ENCODE results near the gene COPS3.
A peak's percentile ranks its signal among the peaks of the same experiment; 100 is the strongest.

Gene COPS3

DNA sequence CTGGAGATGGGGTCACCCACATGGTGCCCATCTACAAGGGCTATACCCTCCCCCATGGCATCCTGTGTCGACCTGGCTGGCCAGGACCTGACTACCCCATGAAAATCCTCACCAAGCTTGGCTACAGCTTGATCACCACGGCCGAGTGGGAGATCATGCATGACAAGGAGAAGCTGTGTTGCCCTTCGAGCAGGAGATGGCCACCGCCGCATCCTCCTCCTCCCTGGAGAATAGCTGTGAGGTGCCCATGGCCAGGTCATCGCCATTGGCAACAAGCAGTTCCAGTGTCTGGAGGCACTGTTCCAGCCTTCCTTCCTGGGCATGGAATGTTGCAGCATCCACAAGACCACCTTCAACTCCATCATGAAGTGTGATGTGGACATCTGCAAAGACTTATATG lies 38.8 kb downstream of the COPS3 start:
- no peak for DNase-seq (ENCODE audit: low read depth, low spot score)

- no peak for DNase-seq (ENCODE audit: low read depth, low spot score)
Measured at GRCh38 chr17:17241656-17242055, 39.4 kb downstream of the COPS3 start.

GRCh38 chr17:17239832-17240231 lies 41.2 kb downstream of the COPS3 start:
- DNase-seq (ENCODE audit: low read depth, low spot score) = no peak

- DNase-seq (ENCODE audit: low read depth, low spot score) = peak; percentile 79
Measured at GRCh38 chr17:17237026-17237799, 43.8 kb downstream of the COPS3 start, which contains the start of gene FLCN. TSS of gene FLCN (minus strand) at chr17:17237168. CDS start at chr17:17228137, 9,031 bp downstream.

DNA sequence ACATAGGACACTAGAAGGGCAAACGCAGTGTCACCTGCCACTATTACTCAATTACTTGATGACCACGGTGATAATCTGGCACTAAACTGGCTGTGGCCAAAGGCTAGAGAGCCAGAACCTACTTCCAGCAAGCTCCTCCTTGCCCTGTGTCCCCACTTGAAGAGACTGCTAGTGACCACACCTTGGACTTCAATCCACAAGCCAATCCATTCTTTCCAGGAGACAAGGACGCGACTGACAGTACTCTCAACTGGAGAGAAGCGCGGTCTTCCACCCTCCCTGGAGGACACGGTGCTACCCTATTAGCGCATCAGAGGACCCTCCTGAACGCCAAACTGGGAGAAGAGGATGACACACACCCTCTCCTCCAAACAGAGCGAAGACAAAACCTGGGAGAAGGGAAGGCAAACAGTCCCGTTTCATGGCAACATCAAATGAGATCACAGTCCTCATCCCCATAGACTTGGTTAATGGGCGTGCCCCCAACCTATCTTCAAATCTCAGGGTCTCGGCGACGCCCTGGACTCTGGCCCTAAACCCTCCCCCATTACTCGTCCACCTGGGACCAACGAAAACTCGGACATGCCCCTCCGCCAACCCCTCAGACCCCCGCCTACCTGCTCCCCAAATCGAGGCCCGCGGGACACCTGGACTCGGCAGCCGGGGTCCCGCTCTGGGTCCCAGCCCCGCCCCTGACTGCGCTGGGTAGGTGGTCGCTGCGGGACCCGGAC lies 44.6 kb downstream of the COPS3 start:
- peak; percentile 30 for DNase-seq (ENCODE audit: low read depth, low spot score)

- no peak for DNase-seq (ENCODE audit: low read depth, low spot score)
Measured at GRCh38 chr17:17235212-17236174, 45.6 kb downstream of the COPS3 start.

DNA sequence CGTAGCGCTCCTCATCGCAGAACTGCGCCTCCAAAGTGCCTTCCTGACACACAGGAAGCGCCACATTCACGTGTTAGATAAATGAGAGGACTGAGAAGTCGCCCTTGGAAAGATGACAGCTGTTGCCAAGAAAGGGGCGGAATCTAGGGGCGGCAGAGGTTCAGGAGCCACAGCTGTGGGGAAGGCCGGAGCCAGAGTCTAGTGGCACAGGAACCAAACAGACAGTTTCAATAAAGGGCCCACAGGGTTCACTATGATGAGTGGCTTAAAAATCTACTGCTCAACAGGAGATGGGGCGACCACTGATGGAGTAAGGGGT lies 48.8 kb downstream of the COPS3 start:
- DNase-seq (ENCODE audit: low read depth, low spot score) = no peak

GRCh38 chr17:17231621-17232302 lies 49.3 kb downstream of the COPS3 start:
- no peak for DNase-seq (ENCODE audit: low read depth, low spot score)

DNA sequence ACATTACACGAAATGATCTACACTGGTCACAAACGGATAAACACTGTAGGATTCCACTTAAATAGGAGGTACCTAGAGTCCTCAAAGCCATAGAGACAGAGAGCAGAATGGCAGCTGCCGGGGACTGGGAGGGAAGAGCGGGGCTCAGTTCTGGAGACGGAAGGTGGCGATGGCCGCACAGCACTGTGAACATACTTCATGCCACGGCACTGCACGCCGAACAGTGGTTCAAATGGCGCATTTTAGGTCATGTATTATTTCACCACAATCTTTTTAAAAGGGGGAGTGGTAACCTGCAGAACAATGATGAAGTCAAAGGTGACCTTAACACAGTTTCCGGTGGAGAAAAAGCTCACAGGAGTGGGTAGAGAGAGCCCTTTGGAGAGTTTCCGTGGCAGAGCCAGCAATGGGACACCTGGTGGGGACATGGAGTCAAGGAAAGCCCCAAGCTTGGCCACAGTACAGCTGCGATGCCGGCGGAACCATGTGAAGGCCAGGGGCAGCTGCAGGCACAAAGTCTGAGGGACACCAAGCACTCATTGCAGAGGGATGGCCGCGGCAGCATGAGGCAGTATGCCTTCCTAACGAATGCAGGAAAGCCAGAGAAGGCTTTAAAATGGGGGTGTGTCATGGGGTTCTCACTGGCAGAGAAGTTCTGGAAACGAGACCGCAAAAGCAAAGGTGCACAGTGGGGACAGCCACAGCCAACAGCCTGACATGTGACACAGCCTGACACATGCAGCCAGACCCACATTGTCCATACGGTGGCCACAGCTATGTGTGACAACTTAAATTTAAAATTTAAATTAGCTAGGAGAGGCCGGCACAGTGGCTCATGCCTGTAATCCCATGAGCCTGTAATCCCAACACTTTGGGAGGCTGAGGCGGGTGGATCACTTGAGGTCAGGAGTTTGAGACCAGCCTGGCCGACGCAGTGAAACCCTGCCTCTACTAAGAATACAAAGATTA lies 51.3 kb downstream of the COPS3 start:
- DNase-seq (ENCODE audit: low read depth, low spot score) = no peak

GRCh38 chr17:17228521-17229279 lies 52.3 kb downstream of the COPS3 start:
- DNase-seq (ENCODE audit: low read depth, low spot score) = no peak

DNA sequence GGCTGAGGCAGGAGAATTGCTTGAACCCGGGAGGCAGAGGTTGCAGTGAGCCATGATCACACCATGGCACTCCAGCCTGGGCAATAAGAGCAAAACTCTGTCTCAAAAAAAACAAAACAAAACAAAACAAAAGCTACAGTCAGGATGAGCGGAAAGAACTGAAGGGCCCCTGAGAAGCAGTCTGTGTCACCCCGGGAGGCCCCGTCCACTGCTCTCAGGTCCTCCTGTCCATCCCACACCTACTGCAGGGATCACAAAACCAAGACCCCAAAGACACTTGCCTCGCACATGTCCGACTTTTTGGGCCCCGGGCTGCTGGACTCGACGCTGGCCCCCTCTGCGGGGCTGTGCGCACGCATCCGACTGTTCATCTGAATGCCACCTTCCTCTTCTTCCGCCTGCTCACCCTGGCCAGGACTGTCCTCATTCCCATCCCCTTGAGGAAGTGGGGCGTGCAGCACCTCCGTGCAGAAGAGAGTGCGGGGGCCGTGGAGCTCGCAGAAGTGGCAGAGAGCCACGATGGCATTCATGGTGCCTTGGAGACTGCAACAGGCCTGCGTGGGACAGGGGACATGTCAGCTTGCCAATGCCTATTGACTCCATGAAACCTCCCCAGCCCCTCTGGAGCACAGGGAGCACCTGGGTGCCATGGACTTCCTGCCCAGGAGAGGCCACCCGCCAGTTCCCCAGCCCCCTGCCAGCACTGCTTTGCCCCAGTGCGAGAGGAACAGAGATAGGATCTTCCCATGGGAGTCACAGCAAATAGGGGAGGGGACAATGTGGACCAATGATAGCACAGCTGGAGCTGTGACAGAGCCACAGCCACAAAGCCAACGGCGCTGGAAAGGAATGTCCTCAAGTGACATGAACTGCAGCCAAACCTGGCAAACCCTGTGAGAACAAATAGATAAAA lies 53.2 kb downstream of the COPS3 start:
- no peak for DNase-seq (ENCODE audit: low read depth, low spot score)

DNA sequence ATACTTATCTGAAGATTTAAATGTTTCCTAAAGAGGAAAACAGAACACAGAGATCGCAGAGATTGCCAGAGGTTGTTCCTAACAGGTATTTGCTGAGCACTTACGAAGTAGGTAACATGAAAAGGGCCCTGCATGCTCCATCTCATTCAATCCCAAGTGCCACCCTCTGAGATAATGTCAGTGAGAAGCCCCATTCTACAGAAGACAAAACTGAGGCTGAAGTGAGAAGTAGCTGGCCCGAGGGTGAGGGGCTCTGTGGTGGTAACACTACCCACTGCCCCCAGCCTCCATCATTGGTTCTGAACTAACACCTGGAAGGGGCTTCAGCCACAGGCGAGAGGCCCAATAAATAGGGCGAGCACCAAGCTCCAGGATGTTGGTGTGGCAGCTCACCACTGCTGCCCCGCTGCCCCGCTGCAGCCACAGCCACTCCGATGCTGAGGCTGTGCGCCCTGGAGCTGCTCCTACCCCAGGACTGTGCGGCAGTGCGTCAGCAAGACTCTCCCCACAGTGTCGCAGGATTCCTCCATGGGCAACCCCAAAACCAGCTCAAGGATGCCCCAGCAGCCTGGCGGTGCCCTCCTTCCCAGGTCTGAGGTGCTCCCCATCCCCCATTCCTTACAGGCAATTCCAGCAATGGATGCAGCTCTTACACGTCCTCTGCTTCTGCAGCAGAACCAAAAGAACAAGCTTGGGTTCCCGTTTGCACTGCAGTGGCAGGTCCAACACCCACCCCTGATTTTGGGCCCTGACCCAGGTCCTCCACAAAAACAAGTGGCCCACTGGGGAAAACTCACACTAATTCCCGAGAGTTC lies 54.4 kb downstream of the COPS3 start:
- DNase-seq (ENCODE audit: low read depth, low spot score) = no peak

GRCh38 chr17:17225901-17226300 lies 55.1 kb downstream of the COPS3 start:
- no peak for DNase-seq (ENCODE audit: low read depth, low spot score)

GRCh38 chr17:17224137-17224536 lies 56.9 kb downstream of the COPS3 start:
- DNase-seq (ENCODE audit: low read depth, low spot score) = no peak

DNA sequence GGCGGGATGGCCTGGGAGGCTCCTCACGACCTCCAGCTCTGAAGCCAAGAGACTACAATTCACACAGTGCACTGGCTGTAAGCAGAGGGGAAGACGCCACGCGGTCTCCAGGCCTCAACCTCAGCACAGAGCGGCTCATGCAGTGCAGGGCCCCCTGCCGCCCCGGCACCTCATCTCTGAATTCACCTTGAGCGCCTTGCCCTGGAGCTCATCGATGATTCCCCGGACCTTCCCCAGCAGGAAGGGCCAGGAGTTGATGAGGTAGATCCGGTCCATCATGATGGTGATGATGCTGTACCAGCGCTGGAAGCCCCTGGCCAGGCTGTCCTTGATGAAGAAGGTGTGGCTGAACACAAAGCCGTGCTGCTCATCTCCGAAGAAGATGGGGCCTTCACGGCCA lies 57.3 kb downstream of the COPS3 start:
- no peak for DNase-seq (ENCODE audit: low read depth, low spot score)

- no peak for DNase-seq (ENCODE audit: low read depth, low spot score)
Measured at GRCh38 chr17:17221329-17221728, 59.7 kb downstream of the COPS3 start.

- no peak for DNase-seq (ENCODE audit: low read depth, low spot score)
Measured at GRCh38 chr17:17220529-17220928, 60.5 kb downstream of the COPS3 start.

GRCh38 chr17:17217995-17218394 lies 63.1 kb downstream of the COPS3 start:
- DNase-seq (ENCODE audit: low read depth, low spot score) = no peak
